H1 (cell line): Measurements from ENCODE around the gene LURAP1L. TPM values are rescaled to one million over a fixed set of nuclear protein-coding genes. Genes with fewer than 3 reads are reported as not detected.

Experiments
- CTCF ChIA-PET: fragments of 300-600 bp; sonication (Branson Sonifier 250); formaldehyde crosslinking; loops from one replicate; lab custom pipeline; 2021; ENCODE audit not compliant: partially characterized antibody; lab: Charles Lee
- POLR2A ChIA-PET: fragments of 300-600 bp; sonication (Branson Sonifier 250); formaldehyde crosslinking; loops from one replicate; lab custom pipeline; 2021; ENCODE audit warnings: inconsistent platforms; ENCODE audit not compliant: partially characterized antibody; lab: Charles Lee
- DNase-seq, 2 experiments: peaks; one replicate each; pipeline versions ENCODE4 v3.0.0 to v3.0.0-alpha.2; 2010 to 2022; ENCODE audit warnings: low spot score in 2 of 2, low read depth in 1 of 2, mixed read lengths in 1 of 2
- FAIRE-seq: peaks from 2 replicates; lab custom pipeline; 2011; peaks lifted over from hg19 to GRCh38; lab: Jason Lieb, UNC
- H2AFZ ChIP-seq: 2 replicates; pipeline ENCODE4 v1.8.1; 2012; ENCODE audit warnings: low read length, inconsistent platforms
- H2AK5ac ChIP-seq: 2 replicates; pipeline ENCODE4 v1.6.1; 2013; ENCODE audit warnings: low read depth, low read length
- H2BK120ac ChIP-seq: replicated peaks from 2 replicates; pipeline ENCODE3; 2013; ENCODE audit warnings: low read depth, low read length, inconsistent platforms
- H2BK12ac ChIP-seq: 2 replicates; pipeline ENCODE4 v1.6.1; 2013; ENCODE audit warnings: low read depth, low read length
- H2BK15ac ChIP-seq: 2 replicates; pipeline ENCODE4 v1.6.1; 2013; ENCODE audit warnings: low read length
- H2BK20ac ChIP-seq: 2 replicates; pipeline ENCODE4 v1.6.1; 2013; ENCODE audit warnings: low read length
- H2BK5ac ChIP-seq: 2 replicates; pipeline ENCODE4 v1.6.1; 2013; ENCODE audit warnings: low read depth, low read length
- H3K14ac ChIP-seq: 2 replicates; pipeline ENCODE4 v1.6.1; 2013; ENCODE audit warnings: inconsistent platforms; ENCODE audit not compliant: insufficient read length
- H3K18ac ChIP-seq: 2 replicates; pipeline ENCODE4 v1.6.1; 2013; ENCODE audit warnings: low read length; ENCODE audit errors: extremely low read depth
- H3K23ac ChIP-seq: 2 replicates; pipeline ENCODE4 v1.6.1; 2013; ENCODE audit warnings: inconsistent platforms; ENCODE audit not compliant: insufficient read length
- H3K23me2 ChIP-seq: 2 replicates; pipeline ENCODE4 v1.6.1; 2013; ENCODE audit warnings: low read depth, low read length
- H3K27ac ChIP-seq: 2 replicates; pipeline ENCODE4 v1.6.1; 2011; ENCODE audit warnings: low read depth, low read length, inconsistent platforms
- H3K27me3 ChIP-seq, 4 experiments: replicated peaks in 1 of 4; 1 replicate in 1 of 4; 2 replicates in 3 of 4; pipeline versions ENCODE4 v1.6.1 to v1.8.1; 2011 to 2013; ENCODE audit warnings: low read length in 3 of 4, mild to moderate bottlenecking in 3 of 4, inconsistent platforms in 2 of 4, mixed read lengths in 2 of 4, moderate library complexity in 1 of 4; ENCODE audit not compliant: control insufficient read depth in 3 of 4, insufficient read depth in 3 of 4; ENCODE audit errors: extremely low read depth in 1 of 4
- H3K36me3 ChIP-seq, 4 experiments: 2 replicates each; pipeline versions ENCODE4 v1.6.1 to v1.8.1; 2011 to 2013; ENCODE audit warnings: mild to moderate bottlenecking in 4 of 4, low read length in 3 of 4, moderate library complexity in 2 of 4, control low read depth in 1 of 4, inconsistent platforms in 1 of 4; ENCODE audit not compliant: insufficient read depth in 4 of 4, control insufficient read depth in 2 of 4
- H3K4ac ChIP-seq: replicated peaks from 2 replicates; pipeline ENCODE3; 2013; ENCODE audit warnings: low read length, low read depth, mixed read lengths, inconsistent platforms; ENCODE audit not compliant: insufficient read length
- H3K4me1 ChIP-seq, 4 experiments: replicated peaks in 1 of 4; 1 replicate in 1 of 4; 2 replicates in 3 of 4; pipeline versions ENCODE4 v1.6.1 to v1.8.1; 2011 to 2013; ENCODE audit warnings: low read length in 3 of 4, inconsistent platforms in 2 of 4, mixed read lengths in 1 of 4; ENCODE audit not compliant: insufficient read depth in 4 of 4, control insufficient read depth in 3 of 4
- H3K4me2 ChIP-seq, 2 experiments: 2 replicates each; pipeline versions ENCODE4 v1.6.1 to v1.8.1; 2011 to 2013; ENCODE audit warnings: low read depth in 2 of 2, low read length in 2 of 2, control low read depth in 1 of 2, inconsistent platforms in 1 of 2, mild to moderate bottlenecking in 1 of 2; ENCODE audit not compliant: insufficient read depth in 1 of 2
- H3K4me3 ChIP-seq, 4 experiments: fragments of 200-600, 300-600 bp in 1 of 4; sonication (generic), shearing (Covaris generic), sonication (Bioruptor Twin) in 1 of 4; 2 replicates each; pipeline versions ENCODE4 v1.5.1 to v1.8.1; 2011 to 2016; ENCODE audit warnings: low read length in 4 of 4, low read depth in 3 of 4, control low read depth in 2 of 4, inconsistent platforms in 2 of 4, mild to moderate bottlenecking in 2 of 4, mixed read lengths in 1 of 4, moderate library complexity in 1 of 4; ENCODE audit not compliant: insufficient read depth in 2 of 4; ENCODE audit errors: extremely low read depth in 1 of 4
- H3K56ac ChIP-seq: replicated peaks from 2 replicates; pipeline ENCODE3; 2013; ENCODE audit warnings: low read depth, mild to moderate bottlenecking, mixed read lengths, low read length, inconsistent platforms; ENCODE audit not compliant: insufficient read length
- H3K79me1 ChIP-seq: 2 replicates; pipeline ENCODE4 v1.6.1; 2013; ENCODE audit warnings: low read depth, low read length, control low read depth
- H3K79me2 ChIP-seq, 2 experiments: 2 replicates each; pipeline versions ENCODE4 v1.6.1 to v1.8.1; 2012 to 2013; ENCODE audit warnings: low read length in 2 of 2, mild to moderate bottlenecking in 2 of 2, inconsistent platforms in 1 of 2; ENCODE audit not compliant: insufficient read depth in 2 of 2, control insufficient read depth in 1 of 2
- H3K9ac ChIP-seq, 4 experiments: replicated peaks in 1 of 4; 1 replicate in 1 of 4; 2 replicates in 3 of 4; pipeline versions ENCODE4 v1.6.1 to v1.8.1; 2011 to 2013; ENCODE audit warnings: low read depth in 3 of 4, low read length in 3 of 4, control low read depth in 2 of 4, mild to moderate bottlenecking in 2 of 4, moderate library complexity in 2 of 4, inconsistent platforms in 1 of 4; ENCODE audit errors: extremely low read depth in 1 of 4
- H3K9me3 ChIP-seq, 2 experiments: 2 replicates each; pipeline versions ENCODE4 v1.6.1 to v1.8.1; 2012 to 2013; ENCODE audit warnings: mild to moderate bottlenecking in 2 of 2, moderate library complexity in 2 of 2, control low read depth in 1 of 2, inconsistent platforms in 1 of 2, low read depth in 1 of 2, low read length in 1 of 2, mixed read lengths in 1 of 2; ENCODE audit not compliant: insufficient read depth in 2 of 2
- H4K20me1 ChIP-seq, 2 experiments: replicated peaks in 1 of 2; 2 replicates each; pipeline versions ENCODE3 to v1.8.1; 2011 to 2013; ENCODE audit warnings: inconsistent platforms in 2 of 2, low read length in 2 of 2, mild to moderate bottlenecking in 1 of 2; ENCODE audit not compliant: insufficient read depth in 2 of 2, control insufficient read depth in 1 of 2
- H4K5ac ChIP-seq: 2 replicates; pipeline ENCODE4 v1.6.1; 2013; ENCODE audit warnings: low read length, low read depth, mixed read lengths, inconsistent platforms; ENCODE audit not compliant: insufficient read length
- H4K8ac ChIP-seq: 2 replicates; pipeline ENCODE4 v1.8.0; 2013; ENCODE audit warnings: mild to moderate bottlenecking, moderate library complexity, low read length, inconsistent platforms; ENCODE audit not compliant: insufficient read depth; ENCODE audit errors: extremely low read depth
- H4K91ac ChIP-seq: replicated peaks from 2 replicates; pipeline ENCODE3; 2013; ENCODE audit warnings: low read length, mixed read lengths, inconsistent platforms; ENCODE audit not compliant: insufficient read length
- E2F6 ChIP-seq: IDR thresholded peaks from 2 replicates; pipeline ENCODE4 v1.6.1; 2012; ENCODE audit warnings: inconsistent platforms
- POU5F1 ChIP-seq: IDR thresholded peaks from 2 replicates; pipeline ENCODE4 v1.6.1; 2011; ENCODE audit warnings: low read depth, mild to moderate bottlenecking, low read length, moderate library complexity
- SIRT6 ChIP-seq: IDR thresholded peaks from one replicate; pipeline ENCODE4 v1.7.1; 2012; ENCODE audit warnings: low read length, inconsistent platforms
- SUZ12 ChIP-seq: fragments of 200-600 bp; sonication (generic); IDR thresholded peaks from 2 replicates; pipeline ENCODE4 v1.6.1; 2012; ENCODE audit warnings: mild to moderate bottlenecking, inconsistent platforms, low read length, moderate library complexity, mixed read lengths
- YY1 ChIP-seq: IDR thresholded peaks from 2 replicates; pipeline ENCODE4 v1.6.1; 2011; ENCODE audit warnings: low read depth, mild to moderate bottlenecking, low read length
- WGBS, 2 experiments: shearing (Covaris generic) in 1 of 2; methylation state at CpG; one replicate each; pipeline versions ENCODE4 v1.1.6 to v1.1.7; 2013 to 2015; ENCODE audit warnings: low lambda C conversion rate in 2 of 2, mixed read lengths in 2 of 2, inconsistent platforms in 1 of 2, low coverage in 1 of 2, missing lambda C conversion rate in 1 of 2; ENCODE audit not compliant: insufficient replicate concordance in 2 of 2, insufficient coverage in 1 of 2, insufficient read length in 1 of 2; ENCODE audit errors: extremely low coverage in 1 of 2, missing lambda C conversion rate in 1 of 2; 5-methylcytosine and 5-hydroxymethylcytosine counted together
- long read RNA-seq, 2 experiments: library from RNA in 1 of 2; library from capped mRNA in 1 of 2; stranded (forward); transcript quantifications; one replicate each; pipeline ENCODE4 v2.0.0, GENCODE V29; 2021; ENCODE audit warnings: inconsistent platforms in 1 of 2
- polyA minus RNA-seq, 3 experiments: library from RNA; depleted of rRNA, polyadenylated mRNA; stranded (reverse); fragments of >200 nt; gene quantifications; 1 replicate in 2 of 3; 2 replicates in 1 of 3; pipeline ENCODE4 v1.2.3, GENCODE V29; 2011
- polyA plus RNA-seq, 7 experiments: library from polyadenylated mRNA; depleted of rRNA in 3 of 7; stranded (reverse) in 5 of 7; unstranded in 2 of 7; fragments of >200 nt in 5 of 7; fragments of 200-250 nt in 2 of 7; gene quantifications; 1 replicate in 5 of 7; 2 replicates in 1 of 7; 4 replicates in 1 of 7; pipeline versions ENCODE4 v1.2.1 to v1.2.3, GENCODE V29; 2011 to 2013; ENCODE audit warnings: missing spikeins in 2 of 7, mixed read lengths in 2 of 7
- total RNA-seq: library from RNA; stranded (reverse); fragmentation: NEBNext Ultra II Directional; extraction: Animal tissue kit (Norgen Biotek cat#: 25700); gene quantifications from 2 replicates; pipeline ENCODE4 v1.2.1, GENCODE V29; 2021

Gene LURAP1L
- total RNA-seq: 1.2 and 1.6 TPM in 2 replicates
- polyA plus RNA-seq (2011; rRNA removed): 0.25 and 0.63 TPM in 2 replicates
- 0.48 TPM for polyA plus RNA-seq (2011; cell fraction: cytosol; rRNA removed)
- polyA plus RNA-seq (2011; cell fraction: nucleus; rRNA removed): 0.14 TPM
- polyA plus RNA-seq (2012, experiment 1 of 2): 0.42 to 1.0 TPM (median 0.62 TPM) in 4 replicates
- polyA plus RNA-seq (2012, experiment 2 of 2): 0.63 TPM
- 0.83 TPM for polyA plus RNA-seq (2013, experiment 1 of 2)
- 1.0 TPM for polyA plus RNA-seq (2013, experiment 2 of 2)
- polyA minus RNA-seq (2011; rRNA and poly(A)+ RNA removed): 0.39 and 1.5 TPM in 2 replicates
- 1.2 TPM for polyA minus RNA-seq (2011; cell fraction: cytosol; rRNA and poly(A)+ RNA removed)
- not detected for polyA minus RNA-seq (2011; cell fraction: nucleus; rRNA and poly(A)+ RNA removed)
- long read RNA-seq, experiment 1, partial matches to known transcripts: 0 of 2 reads
- long read RNA-seq, experiment 1, other reads (novel, unspliced or antisense): 0 of 2 reads
- long read RNA-seq, experiment 2: 0 reads

- no peak within 1 kb of the TSS for H4K5ac ChIP-seq
- H3K4me1 ChIP-seq: no peaks in the 10 kb centered on the region
- H3K9me3 ChIP-seq: no peaks in the 10 kb centered on the region
- no peak within 1 kb of the TSS; the same call in 1 of the 2 replicates for H4K8ac ChIP-seq
- H3K27ac ChIP-seq: no peak within 1 kb of the TSS
- no peaks in the 10 kb centered on the region for H3K36me3 ChIP-seq
- peak within 1 kb of the TSS; percentile 90 to 98 for H3K4me2 ChIP-seq
- H2BK5ac ChIP-seq: peak within 1 kb of the TSS; percentile 8; the same call in 1 of the 2 replicates
- no peaks in the 10 kb centered on the region for H4K20me1 ChIP-seq
- H3K4me3 ChIP-seq: peak within 1 kb of the TSS; percentile 60 to 75 (median 71)
- peaks cover 0 to 14% (median 8%) of the 10 kb centered on the region in 4 experiments; a peak in 6 of 7 replicates for H3K27me3 ChIP-seq
- no peak within 1 kb of the TSS for H2BK120ac ChIP-seq
- H3K79me1 ChIP-seq: no peaks in the 10 kb centered on the region
- DNase-seq: peak in 1 of 2 experiments; percentile 63
- H3K23ac ChIP-seq: no peak within 1 kb of the TSS
- no peak for FAIRE-seq
- peak within 1 kb of the TSS; percentile 86 for H2AFZ ChIP-seq
- no peak within 1 kb of the TSS for H3K4ac ChIP-seq
- ChIA-PET POLR2A (interaction anchor here (0.6 to 1.3 kb wide), 2 partner anchors 73 to 200 kb away, joined by 3 read pairs; no protein-coding TSS in a partner anchor), CTCF (interaction anchor here (0.8 to 4.0 kb wide), 13 partner anchors 9 to 256 kb away, joined by 3 to 30 read pairs (median 4); no protein-coding TSS in a partner anchor)
- no peak within 1 kb of the TSS for H2BK12ac ChIP-seq
- H2BK15ac ChIP-seq: no peak within 1 kb of the TSS
- H3K23me2 ChIP-seq: peaks cover 14% of the 10 kb centered on the region; the same call in 1 of the 2 replicates
- no peak within 1 kb of the TSS for H2BK20ac ChIP-seq
- no peak within 1 kb of the TSS for H3K14ac ChIP-seq
- H4K91ac ChIP-seq: no peak within 1 kb of the TSS
- WGBS, 2 experiments: 1% methylated on average over 34 of the region's 34 CpGs; no CpG with 5 or more reads in 1 of the 2 experiments
- H3K79me2 ChIP-seq: no peaks in the 10 kb centered on the region
- no peak within 1 kb of the TSS for H2AK5ac ChIP-seq
- H3K56ac ChIP-seq: no peak within 1 kb of the TSS
- no peak within 1 kb of the TSS; the same call in 1 of the 2 replicates for H3K18ac ChIP-seq
- H3K9ac ChIP-seq: no peak within 1 kb of the TSS
- TF ChIP-seq E2F6: 0 out of 2 replicates have a peak, but pooled peaks have one; percentile 14
- TF ChIP-seq SIRT6: no peak
- TF ChIP-seq SUZ12: peak; percentile 50; the same call in 1 of the 2 replicates
- TF ChIP-seq YY1: 0 out of 2 replicates have a peak, but pooled peaks have one; percentile 36
- no peak for TF ChIP-seq POU5F1
Observed at GRCh38 chr9:12774861-12775678, at the start of gene LURAP1L. Gene LURAP1L (plus strand): TSS chr9:12775020. CDS start chr9:12775716, 696 bp downstream.
